GM12875 (cell line): ENCODE results near the gene MAPT.

ENCODE experiments used
- H3K4me3 ChIP-seq: one replicate; pipeline ENCODE4 v1.5.1; 2011; ENCODE audit warnings: low read depth, low read length, control low read depth
- CTCF ChIP-seq: IDR thresholded peaks from 2 replicates; pipeline ENCODE4 v1.5.1; 2011; ENCODE audit warnings: low read depth, mild to moderate bottlenecking, control low read depth, inconsistent platforms, low read length, moderate library complexity, borderline replicate concordance; ENCODE audit not compliant: insufficient read depth

Gene MAPT

GRCh38 chr17:45976391-45976754 lies 82.0 kb downstream of the MAPT start:
- H3K4me3 ChIP-seq = no peak overlapping the region
- TF ChIP-seq CTCF = no peak

- TF ChIP-seq CTCF = no peak
- H3K4me3 ChIP-seq = no peak overlapping the region
Observed at GRCh38 chr17:45976755-45977505, 82.6 kb downstream of the MAPT start.

- H3K4me3 ChIP-seq = no peak overlapping the region
- TF ChIP-seq CTCF = no peak
Observed at GRCh38 chr17:45977506-45977824, 83.1 kb downstream of the MAPT start.

GRCh38 chr17:45977976-45978626 lies 83.7 kb downstream of the MAPT start:
- TF ChIP-seq CTCF = no peak
- H3K4me3 ChIP-seq = no peak overlapping the region

- TF ChIP-seq CTCF = no peak
- no peak overlapping the region for H3K4me3 ChIP-seq
Observed at GRCh38 chr17:45979137-45979536, 84.8 kb downstream of the MAPT start.

GRCh38 chr17:45980855-45981254 lies 86.5 kb downstream of the MAPT start:
- H3K4me3 ChIP-seq = no peak overlapping the region
- TF ChIP-seq CTCF = no peak

- no peak for TF ChIP-seq CTCF
- no peak overlapping the region for H3K4me3 ChIP-seq
Observed at GRCh38 chr17:45981306-45981705, 87.0 kb downstream of the MAPT start.
